Breast epithelium (tissue), 4 donors: Measurements from ENCODE around the gene TMEM132C. TPM values are rescaled to one million over a fixed set of nuclear protein-coding genes. Genes with fewer than 3 reads are reported as not detected.

ENCODE experiments used
- DNase-seq, 2 donors: peaks; one replicate each; pipeline ENCODE4 v3.0.0-alpha.2; 2019; ENCODE audit warnings: low spot score in 2 of 2
- H3K27ac ChIP-seq, 2 donors: fragments of 200-600 bp; sonication (generic) in 1 of 2; one replicate each; pipeline ENCODE4 v1.5.1; 2016 to 2019; ENCODE audit warnings: mild to moderate bottlenecking in 1 of 2
- H3K27me3 ChIP-seq, 2 donors: fragments of 200-600 bp; sonication (generic) in 1 of 2; one replicate each; pipeline versions ENCODE4 v1.5.1 to v1.6.0; 2017 to 2019; ENCODE audit warnings: control low read depth in 1 of 2, mild to moderate bottlenecking in 1 of 2
- H3K36me3 ChIP-seq: fragments of 200-600 bp; one replicate; pipeline ENCODE4 v1.5.1; 2019
- H3K4me1 ChIP-seq, 2 donors: fragments of 200-600 bp; sonication (generic); one replicate each; pipeline ENCODE4 v1.5.1; 2016 to 2019; ENCODE audit warnings: control low read depth in 1 of 2
- H3K4me3 ChIP-seq, 3 donors: fragments of 200-600 bp; sonication (generic); 1 replicate in 2 of 3; 2 replicates in 1 of 3; pipeline ENCODE4 v1.5.1; 2016 to 2019; ENCODE audit warnings: mild to moderate bottlenecking in 3 of 3, moderate library complexity in 2 of 3
- H3K9me3 ChIP-seq, 2 donors: fragments of 200-600 bp; sonication (generic) in 1 of 2; one replicate each; pipeline ENCODE4 v1.5.1; 2016 to 2019; ENCODE audit warnings: control low read depth in 1 of 2
- POLR2A ChIP-seq: fragments of 450-650 bp; IDR thresholded peaks from one replicate; pipeline ENCODE4 v1.6.1; 2016; ENCODE audit warnings: antibody characterized with exemption, mild to moderate bottlenecking, moderate library complexity
- POLR2AphosphoS5 ChIP-seq, 3 donors: sonication (generic); formaldehyde crosslinking; IDR thresholded peaks; one replicate each; pipeline ENCODE4 v1.6.1; 2017; ENCODE audit warnings: antibody characterized with exemption in 3 of 3
- intact Hi-C: fragments of 100-400 bp; cut with DNase I; formaldehyde crosslinking; loops from one replicate; pipeline ENCODE4 v1.15.1; 2023; ENCODE audit warnings: low total_unique reads
- total RNA-seq, 3 donors: library from RNA; depleted of rRNA; stranded (reverse); fragments of >200 nt; gene quantifications; one replicate each; pipeline ENCODE4 v1.1.0, GENCODE V29; 2016
- TF ChIP-seq, protein P1 (sequence below), 3 donors: fragments of 450-650 bp; IDR thresholded peaks; one replicate each; pipeline ENCODE4 v1.5.1; 2016 to 2017; ENCODE audit warnings: antibody characterized with exemption in 3 of 3, mild to moderate bottlenecking in 3 of 3, moderate library complexity in 3 of 3

TMEM132C gene
- total RNA-seq, 3 donors from 2014 or later = 7.2 to 54.1 (median 15.7) TPM

DNA sequence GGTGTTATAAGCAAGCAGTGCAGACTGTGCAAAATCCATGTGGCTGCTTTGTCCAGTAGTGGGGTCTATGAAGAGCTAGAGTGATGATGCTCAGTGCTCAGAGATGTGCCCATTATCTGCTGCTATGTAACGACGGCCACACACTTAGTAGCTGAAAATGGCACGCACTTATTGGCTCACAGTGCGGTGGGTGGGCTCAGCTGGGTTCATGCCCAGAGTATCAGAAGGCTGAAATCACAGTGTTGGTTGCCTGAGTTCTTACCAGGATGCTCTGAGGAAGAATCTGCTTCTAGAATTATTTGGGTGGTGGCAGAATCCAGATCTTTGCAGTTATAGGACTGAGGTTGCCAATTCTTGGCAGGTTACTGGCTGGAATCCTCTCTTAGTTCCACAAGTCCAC lies 432.1 kb downstream of the TMEM132C start:
- Histone ChIP-seq H3K36me3 (no peaks in the 10 kb centered on the region), H3K4me1 (no peaks in the 10 kb centered on the region), H3K9me3 (no peaks in the 10 kb centered on the region), H3K27me3 (no peaks in the 10 kb centered on the region), H3K4me3 (no peak overlapping the region), H3K27ac (no peak overlapping the region)
- DNase-seq = no peak
- intact Hi-C loops = no loop called here
- TF ChIP-seq POLR2AphosphoS5 (IDR thresholded peaks at IDR 0.05) (no peak), POLR2A (no peak)
- TF ChIP-seq, protein P1, sequence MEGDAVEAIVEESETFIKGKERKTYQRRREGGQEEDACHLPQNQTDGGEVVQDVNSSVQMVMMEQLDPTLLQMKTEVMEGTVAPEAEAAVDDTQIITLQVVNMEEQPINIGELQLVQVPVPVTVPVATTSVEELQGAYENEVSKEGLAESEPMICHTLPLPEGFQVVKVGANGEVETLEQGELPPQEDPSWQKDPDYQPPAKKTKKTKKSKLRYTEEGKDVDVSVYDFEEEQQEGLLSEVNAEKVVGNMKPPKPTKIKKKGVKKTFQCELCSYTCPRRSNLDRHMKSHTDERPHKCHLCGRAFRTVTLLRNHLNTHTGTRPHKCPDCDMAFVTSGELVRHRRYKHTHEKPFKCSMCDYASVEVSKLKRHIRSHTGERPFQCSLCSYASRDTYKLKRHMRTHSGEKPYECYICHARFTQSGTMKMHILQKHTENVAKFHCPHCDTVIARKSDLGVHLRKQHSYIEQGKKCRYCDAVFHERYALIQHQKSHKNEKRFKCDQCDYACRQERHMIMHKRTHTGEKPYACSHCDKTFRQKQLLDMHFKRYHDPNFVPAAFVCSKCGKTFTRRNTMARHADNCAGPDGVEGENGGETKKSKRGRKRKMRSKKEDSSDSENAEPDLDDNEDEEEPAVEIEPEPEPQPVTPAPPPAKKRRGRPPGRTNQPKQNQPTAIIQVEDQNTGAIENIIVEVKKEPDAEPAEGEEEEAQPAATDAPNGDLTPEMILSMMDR (IDR thresholded peaks at IDR 0.05) = no peak

DNA sequence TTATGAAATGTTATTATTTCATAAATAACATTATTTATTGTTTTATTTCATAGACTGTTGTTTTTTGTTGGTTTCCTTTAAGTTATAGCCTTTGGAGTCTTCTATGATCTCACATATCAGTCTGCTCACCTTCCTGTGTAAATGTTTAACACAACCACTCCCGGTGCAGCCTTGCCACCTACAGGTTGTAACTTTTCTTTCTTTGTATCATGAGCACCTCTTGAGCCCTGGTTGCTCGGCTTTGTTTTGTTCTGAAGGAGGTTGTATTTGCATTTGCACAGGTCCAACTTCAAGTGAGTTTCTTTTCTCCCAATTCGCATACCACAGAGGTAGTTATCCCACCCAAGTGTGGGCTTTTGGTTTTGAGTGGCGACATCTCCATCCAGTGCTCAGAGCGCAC lies 435.4 kb downstream of the TMEM132C start:
- DNase-seq = no peak
- TF ChIP-seq POLR2AphosphoS5 (IDR thresholded peaks at IDR 0.05) (no peak), POLR2A (no peak)
- TF ChIP-seq, protein P1 (IDR thresholded peaks at IDR 0.05) = no peak
- Histone ChIP-seq H3K27ac (no peak overlapping the region), H3K4me3 (no peak overlapping the region), H3K27me3 (no peaks in the 10 kb centered on the region), H3K4me1 (no peaks in the 10 kb centered on the region), H3K9me3 (no peaks in the 10 kb centered on the region), H3K36me3 (no peaks in the 10 kb centered on the region)
- intact Hi-C loops = no loop called here

DNA sequence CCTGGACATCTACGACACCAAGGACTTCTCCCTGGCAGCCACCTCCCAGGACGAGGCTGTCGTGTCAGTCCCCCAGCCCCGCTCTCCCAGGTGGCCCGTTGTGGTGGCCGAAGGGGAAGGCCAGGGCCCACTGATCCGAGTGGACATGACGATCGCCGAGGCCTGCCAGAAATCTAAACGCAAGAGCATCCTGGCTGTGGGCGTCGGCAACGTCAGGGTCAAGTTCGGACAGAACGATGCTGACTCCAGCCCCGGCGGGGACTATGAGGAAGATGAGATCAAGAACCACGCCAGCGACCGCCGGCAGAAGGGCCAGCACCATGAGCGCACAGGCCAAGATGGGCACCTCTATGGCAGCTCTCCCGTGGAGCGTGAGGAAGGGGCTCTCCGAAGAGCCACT lies 438.2 kb downstream of the TMEM132C start:
- Histone ChIP-seq H3K36me3 (no peaks in the 10 kb centered on the region), H3K27ac (no peak overlapping the region), H3K9me3 (no peaks in the 10 kb centered on the region), H3K4me1 (no peaks in the 10 kb centered on the region), H3K27me3 (no peaks in the 10 kb centered on the region), H3K4me3 (no peak overlapping the region)
- DNase-seq = no peak
- intact Hi-C loops = no loop called here
- TF ChIP-seq POLR2AphosphoS5 (IDR thresholded peaks at IDR 0.05) = no peak
- TF ChIP-seq, protein P1 (IDR thresholded peaks at IDR 0.05) = no peak
- no peak for TF ChIP-seq POLR2A

DNA sequence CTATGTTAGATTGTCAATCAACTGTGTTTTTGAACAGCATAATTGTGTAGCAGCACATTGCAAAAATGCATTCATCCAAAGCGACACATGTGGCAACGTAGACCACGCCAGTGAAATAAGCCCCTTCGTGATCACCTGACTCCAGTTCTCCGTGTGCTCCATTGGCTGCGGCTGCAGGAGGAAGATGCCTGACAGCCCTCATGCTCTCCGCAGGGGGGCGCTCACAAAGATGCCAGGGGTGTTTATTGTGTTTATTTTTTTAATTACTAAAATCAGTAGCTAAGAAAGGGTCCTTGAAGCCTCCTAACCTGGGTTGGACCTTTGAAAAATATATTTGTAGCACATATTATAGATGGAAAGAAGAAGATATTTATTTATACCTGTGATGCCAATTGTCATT lies 440.5 kb downstream of the TMEM132C start:
- no peak for DNase-seq
- H3K27me3 ChIP-seq = no peaks in the 10 kb centered on the region
- H3K4me3 ChIP-seq = no peak overlapping the region
- no peak for TF ChIP-seq POLR2A
- TF ChIP-seq POLR2AphosphoS5 (IDR thresholded peaks at IDR 0.05) = no peak
- TF ChIP-seq, protein P1 (IDR thresholded peaks at IDR 0.05) = no peak
- no peak overlapping the region for H3K27ac ChIP-seq
- H3K36me3 ChIP-seq = no peaks in the 10 kb centered on the region
- intact Hi-C loops = no loop called here
- H3K4me1 ChIP-seq = no peaks in the 10 kb centered on the region
- H3K9me3 ChIP-seq = no peaks in the 10 kb centered on the region

DNA sequence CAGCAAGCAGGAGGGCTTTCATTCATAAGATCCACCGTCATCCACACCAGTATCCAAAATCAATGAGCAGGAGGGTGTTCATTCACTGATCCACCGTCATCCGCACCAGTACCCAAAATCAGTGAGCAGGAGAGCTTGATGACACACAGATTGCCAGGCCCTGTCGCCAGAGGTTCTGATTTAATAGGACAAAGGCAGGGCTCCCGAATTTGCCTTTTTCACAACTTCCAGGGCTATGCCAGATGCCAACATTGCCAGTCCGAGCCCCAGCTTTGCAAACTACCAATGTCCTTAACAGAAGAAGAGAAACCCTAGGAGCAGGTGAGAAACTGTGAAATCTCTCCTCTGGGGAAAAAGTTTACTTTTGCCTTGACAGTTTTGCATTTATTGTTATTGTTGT lies 441.8 kb downstream of the TMEM132C start:
- no peak for DNase-seq
- no peaks in the 10 kb centered on the region for H3K36me3 ChIP-seq
- no peaks in the 10 kb centered on the region for H3K27me3 ChIP-seq
- intact Hi-C loops = no loop called here
- H3K4me1 ChIP-seq = no peaks in the 10 kb centered on the region
- TF ChIP-seq POLR2A (no peak), POLR2AphosphoS5 (IDR thresholded peaks at IDR 0.05) (no peak)
- TF ChIP-seq, protein P1 (IDR thresholded peaks at IDR 0.05) = no peak
- no peak overlapping the region for H3K4me3 ChIP-seq
- H3K9me3 ChIP-seq = no peaks in the 10 kb centered on the region
- H3K27ac ChIP-seq = no peak overlapping the region
